ENCODE measurements around the gene GTPBP3.

DNA sequence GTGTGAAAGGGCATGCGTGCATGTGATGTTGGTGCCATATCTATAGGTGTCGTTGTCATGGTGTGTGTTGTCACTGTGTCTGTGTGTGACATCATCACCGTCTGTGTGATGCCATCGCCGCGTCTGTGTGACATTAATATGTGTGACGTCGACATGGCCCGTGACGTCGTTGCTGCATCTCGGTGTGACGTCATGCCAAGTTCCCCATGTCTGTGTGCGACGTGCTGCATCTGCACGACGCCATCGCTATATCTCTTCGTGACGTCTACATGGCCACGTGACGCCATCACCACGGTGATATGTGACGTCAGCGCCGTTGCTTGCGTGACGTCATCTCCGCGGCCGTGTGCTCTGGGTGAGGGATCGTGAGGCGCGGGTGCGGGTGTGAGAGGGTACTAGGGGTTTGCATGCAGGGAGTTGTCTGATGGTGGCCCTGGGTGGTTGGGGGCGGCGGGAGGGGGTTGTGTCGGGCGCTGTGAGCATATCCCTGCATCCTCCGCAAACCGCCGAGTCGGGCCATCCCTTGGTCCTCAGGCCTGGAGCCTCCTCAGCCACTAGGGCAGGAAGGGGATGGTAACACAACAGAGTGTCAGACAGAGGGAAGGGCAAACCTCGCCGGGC lies 14.6 kb downstream of the GTPBP3 start:
- TF ChIP-seq, protein P1, sequence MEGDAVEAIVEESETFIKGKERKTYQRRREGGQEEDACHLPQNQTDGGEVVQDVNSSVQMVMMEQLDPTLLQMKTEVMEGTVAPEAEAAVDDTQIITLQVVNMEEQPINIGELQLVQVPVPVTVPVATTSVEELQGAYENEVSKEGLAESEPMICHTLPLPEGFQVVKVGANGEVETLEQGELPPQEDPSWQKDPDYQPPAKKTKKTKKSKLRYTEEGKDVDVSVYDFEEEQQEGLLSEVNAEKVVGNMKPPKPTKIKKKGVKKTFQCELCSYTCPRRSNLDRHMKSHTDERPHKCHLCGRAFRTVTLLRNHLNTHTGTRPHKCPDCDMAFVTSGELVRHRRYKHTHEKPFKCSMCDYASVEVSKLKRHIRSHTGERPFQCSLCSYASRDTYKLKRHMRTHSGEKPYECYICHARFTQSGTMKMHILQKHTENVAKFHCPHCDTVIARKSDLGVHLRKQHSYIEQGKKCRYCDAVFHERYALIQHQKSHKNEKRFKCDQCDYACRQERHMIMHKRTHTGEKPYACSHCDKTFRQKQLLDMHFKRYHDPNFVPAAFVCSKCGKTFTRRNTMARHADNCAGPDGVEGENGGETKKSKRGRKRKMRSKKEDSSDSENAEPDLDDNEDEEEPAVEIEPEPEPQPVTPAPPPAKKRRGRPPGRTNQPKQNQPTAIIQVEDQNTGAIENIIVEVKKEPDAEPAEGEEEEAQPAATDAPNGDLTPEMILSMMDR (IDR thresholded peaks at IDR 0.05 in 4 of 5, conservative IDR thresholded peaks at IDR 0.05 in 1 of 5) = no peak
- TF ChIP-seq POLR2A (IDR thresholded peaks at IDR 0.05) = no peak
